HG03520 (cell line): ENCODE measurements around the gene DHRS7.

Experiments used
- ATAC-seq: cut with Tn5 transposase; IDR thresholded peaks from one replicate; pipeline ENCODE4 v1.9.1; 2021; ENCODE audit warnings: mild to moderate bottlenecking, moderate library complexity; ENCODE audit not compliant: unreplicated experiment

DHRS7 gene, protein sequence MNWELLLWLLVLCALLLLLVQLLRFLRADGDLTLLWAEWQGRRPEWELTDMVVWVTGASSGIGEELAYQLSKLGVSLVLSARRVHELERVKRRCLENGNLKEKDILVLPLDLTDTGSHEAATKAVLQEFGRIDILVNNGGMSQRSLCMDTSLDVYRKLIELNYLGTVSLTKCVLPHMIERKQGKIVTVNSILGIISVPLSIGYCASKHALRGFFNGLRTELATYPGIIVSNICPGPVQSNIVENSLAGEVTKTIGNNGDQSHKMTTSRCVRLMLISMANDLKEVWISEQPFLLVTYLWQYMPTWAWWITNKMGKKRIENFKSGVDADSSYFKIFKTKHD

DNA sequence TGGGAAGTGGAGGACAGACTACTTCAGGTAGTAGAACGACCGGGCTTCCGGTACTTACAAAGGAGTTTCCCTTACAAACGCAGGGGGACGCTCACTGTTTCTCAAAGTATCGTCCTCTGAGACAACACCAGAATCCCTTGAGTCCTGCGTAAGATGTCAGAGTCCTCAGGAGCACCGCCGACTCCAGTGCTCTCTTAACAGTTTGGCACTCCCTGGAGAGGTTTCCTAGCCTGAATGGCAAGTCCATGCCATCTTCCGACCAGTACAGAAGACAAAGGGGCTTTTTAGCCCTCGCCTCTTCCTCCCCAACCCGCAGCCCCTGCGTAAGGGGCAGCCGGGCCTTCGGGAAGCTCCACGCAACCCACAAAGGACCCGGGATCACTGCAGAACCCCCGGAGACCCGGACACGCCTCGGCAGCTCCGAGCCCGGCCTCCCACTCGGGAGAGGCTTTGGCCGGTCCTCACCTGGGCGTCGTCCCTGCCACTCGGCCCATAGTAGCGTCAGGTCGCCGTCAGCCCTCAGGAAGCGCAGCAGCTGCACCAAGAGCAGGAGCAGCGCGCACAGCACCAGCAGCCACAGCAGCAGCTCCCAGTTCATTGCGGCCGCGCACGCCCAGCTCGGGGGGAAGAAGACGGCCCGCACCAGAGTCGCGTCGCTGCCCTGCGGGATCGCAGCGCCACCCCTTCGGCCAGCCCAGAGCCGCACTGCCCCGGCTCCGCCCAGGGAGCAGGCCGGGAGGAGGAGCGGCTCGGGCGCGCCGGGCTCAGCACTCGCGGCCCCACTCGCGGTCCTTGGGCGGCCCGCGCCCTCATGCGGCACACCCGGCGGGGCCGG lies at the start of gene DHRS7:
DHRS7 (minus strand) TSS at position 687 of the 835 bp plus-strand sequence; CDS start at position 598, 89 bp downstream.
- ATAC-seq = peak; percentile 82

DNA sequence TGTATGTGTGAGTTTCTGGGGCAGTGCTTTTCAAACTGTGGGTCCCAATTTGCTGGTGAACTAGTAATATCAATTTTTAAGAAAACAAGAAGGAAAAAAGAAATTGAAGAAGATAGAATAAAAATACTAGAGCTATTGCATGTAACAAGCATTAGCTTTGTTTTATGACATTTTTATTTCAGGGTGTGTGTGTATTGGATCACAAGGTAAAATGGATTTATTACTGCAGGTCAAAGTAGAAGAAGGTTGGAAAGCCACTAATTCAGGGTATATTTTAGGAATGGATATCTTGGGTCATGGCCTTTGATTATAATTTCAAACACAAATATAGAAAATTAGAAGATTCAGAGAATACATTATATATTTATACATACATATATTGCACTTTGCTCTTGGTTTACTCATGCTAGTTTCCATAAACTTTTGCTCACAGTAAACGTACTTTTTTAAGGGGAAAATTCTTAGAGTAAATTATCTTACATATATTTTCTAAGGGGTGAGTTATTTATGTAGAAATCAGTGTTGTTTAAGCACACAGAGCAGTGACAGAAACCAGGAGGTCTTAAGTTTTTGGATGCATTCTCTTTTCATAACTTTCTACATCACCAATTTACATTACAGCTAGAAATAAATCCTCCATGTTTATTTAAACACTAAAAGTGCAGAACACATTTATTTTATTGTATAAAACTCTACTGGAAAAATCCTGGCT lies 49.4 kb upstream of the DHRS7 start:
- no peak for ATAC-seq

DNA sequence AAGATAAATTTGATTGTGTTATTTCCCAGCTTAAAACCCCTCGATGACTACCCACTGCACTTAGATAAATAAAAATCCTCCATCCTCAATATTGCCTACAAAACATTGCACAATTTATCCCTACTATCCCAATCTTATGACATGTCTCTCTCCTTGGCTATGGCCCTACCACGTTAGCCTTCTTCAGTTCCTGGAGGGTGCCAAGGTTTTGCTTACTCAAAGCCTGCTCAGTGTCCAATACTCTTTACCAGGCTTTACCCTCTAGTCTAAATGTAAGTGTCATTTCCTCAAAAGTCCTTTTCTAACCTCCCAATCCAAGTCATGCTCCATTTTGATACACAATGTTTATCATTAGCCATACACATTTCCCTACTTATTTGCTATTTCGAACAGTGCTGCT lies 48.8 kb upstream of the DHRS7 start:
- ATAC-seq = no peak

DNA sequence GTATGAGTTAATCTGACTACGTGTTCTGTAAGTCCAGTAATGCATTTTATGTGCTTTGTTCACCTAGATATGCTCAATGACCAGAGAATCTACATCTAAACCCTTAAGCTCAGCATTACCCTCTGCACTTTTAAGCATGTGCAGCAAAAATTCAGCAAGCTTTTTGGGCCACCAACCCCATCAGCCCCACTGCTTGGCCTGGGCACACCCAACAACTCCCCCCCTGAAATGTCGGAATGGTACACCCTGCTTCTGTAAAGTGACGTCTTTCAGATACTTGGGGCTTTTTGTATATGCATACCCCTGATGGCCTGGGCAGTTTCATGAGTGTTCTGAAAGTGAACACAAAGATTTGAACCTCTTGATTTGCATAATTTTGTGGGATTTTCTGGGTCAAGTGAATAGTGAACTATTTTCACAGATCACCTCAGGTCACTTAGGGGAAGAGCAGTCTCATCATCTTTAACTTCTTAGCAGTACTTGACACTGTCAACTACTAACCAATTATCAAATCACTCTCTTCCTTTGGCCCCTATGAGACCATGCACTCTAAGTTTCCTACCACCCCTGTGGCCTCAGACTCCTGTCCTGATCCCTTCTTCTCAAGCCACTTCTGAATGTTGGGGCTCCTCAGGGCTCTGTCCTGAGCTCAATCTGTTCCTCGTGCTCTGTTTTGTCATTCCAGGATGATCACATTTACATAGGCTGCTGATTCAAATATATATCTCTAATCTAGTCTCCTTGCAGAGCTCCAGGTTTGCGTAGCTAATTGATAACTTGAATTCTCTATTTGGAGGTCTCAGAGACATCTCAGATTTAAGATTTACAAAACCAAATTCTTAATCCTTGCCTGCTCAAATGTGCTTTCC lies 47.5 kb upstream of the DHRS7 start:
- peak; percentile 91 for ATAC-seq

DNA sequence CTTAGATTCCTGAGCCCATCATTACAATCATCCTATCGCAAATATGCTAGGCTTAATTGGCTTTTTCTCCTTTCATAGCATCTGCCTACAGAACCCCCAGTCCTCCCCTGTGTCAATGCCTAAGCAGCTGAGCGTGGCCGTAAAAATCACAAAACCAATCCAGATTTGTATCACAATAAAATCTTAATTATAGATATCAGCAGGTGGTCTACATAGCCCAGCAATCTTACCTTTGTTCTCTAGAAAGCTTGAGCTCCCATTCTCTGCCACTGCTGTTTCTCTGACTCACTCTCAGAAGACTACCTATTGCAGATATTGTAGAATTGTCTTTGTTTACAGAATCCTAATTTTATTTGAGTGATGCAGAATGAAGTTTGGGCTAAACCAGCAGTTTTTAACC lies 46.0 kb upstream of the DHRS7 start:
- ATAC-seq = no peak

DNA sequence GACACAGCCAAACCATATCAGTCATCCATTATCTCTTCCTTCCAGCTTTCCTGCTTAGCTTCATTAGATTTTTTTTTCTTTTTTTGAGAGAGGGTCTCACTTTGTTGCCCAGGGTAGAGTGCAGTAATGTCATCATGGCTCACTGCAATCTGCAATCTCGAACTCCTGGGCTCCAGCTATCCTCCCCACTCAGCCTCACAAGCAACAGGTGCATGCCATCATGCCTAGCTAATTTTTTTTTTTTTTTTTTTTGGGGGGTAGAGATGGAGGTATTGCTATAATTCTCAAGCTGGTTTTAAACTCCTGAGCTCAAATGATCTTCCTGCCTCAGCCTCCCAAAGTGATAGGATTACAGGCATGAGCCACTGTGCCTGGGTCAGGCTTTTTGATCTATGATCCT lies 45.5 kb upstream of the DHRS7 start:
- no peak for ATAC-seq

DNA sequence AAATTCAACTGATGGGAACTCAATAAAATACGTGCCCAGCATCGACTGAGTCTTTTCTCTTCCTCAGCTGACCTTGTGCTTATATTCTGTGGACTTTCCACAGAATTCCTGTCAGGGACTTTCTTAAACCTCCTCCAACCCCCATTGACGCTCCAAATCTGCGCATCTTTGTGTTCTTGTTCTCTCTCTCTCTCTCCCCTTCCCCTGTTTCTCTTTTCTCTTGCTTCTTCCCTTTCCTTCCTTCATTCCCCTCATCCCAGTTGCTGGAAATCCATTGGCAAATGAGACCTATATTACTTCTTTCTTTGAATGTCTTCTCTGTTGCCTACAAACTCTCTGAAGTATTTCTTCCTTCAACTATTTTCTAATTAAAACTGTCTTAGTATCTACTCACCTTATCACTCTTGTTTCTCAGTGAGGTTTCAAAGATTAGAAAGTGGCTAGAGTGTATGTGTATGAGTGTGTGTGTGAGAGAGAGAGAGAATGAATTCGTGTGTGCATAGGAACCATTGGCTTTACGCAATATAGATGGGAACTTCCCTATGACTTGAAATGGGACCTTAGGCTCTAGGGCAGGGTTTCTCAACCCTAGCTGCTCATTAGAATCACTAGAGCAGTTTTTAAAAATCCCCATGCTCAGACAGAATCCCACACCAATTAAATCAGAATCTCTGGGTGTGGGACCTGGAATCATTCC lies 41.8 kb upstream of the DHRS7 start:
- peak; percentile 36 for ATAC-seq

DNA sequence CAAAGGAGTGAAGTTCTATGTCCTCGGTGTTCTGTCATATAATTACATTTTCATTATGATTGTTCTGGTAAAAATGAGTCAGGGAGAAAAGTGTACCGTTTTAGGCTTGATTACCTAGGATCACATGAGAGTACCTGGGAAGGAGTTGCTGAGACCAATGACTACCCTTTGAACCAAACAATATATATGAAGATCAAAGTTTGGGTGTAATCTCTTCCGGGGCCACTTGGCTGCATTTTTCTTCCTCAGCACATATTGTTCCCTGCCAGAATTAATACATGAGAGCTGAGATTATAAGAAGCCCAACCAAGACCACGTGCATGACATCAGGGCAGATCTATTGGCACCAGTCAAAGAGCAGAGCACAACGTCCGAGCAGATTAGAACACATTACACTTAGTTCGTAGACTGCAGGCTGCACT lies 41.1 kb upstream of the DHRS7 start:
- ATAC-seq = no peak

GRCh38 chr14:60204843-60205774 lies 39.9 kb upstream of the DHRS7 start:
- ATAC-seq = peak; percentile 43

- ATAC-seq = peak; percentile 66
These were observed 39.1 kb upstream of the DHRS7 start for GRCh38 chr14:60204104-60204842.

DNA sequence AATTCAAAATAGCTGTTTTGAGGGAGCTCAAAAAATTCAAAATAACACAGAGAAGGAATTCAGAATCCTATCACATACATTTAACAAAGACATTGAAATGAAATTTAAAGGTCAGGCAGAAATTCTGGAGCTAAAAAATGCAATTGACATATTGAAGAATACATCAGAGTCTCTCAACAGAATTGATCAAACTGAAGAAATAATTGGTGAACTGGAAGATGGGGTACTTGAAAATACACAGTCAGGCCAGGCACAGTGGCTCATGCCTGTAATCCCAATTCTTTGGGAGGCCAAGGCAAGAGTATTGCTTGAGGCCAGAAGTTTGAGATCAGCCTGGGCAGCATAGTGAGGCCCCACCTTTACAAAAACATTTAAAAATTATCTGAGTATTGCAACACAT lies 34.1 kb upstream of the DHRS7 start:
- no peak for ATAC-seq

- no peak for ATAC-seq
These were observed 32.6 kb upstream of the DHRS7 start for GRCh38 chr14:60197629-60198303.

DNA sequence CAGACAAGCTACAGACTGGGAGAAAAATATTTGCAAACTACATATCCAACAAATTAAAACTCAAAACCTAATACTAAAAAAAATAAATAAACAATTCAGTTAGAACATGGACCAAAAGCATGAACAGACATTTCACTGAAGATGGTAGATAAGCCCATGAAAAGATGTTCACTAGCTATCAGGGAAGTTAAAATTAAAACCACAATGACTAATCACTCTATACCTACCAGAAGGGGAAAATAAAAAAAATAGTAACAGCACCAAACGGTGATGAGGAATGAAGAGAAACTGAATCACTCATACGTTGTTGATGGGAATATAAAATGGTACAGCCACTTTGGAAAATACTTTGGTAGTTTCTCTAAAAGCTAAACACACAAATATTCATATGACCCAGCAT lies 31.1 kb upstream of the DHRS7 start:
- ATAC-seq = no peak

DNA sequence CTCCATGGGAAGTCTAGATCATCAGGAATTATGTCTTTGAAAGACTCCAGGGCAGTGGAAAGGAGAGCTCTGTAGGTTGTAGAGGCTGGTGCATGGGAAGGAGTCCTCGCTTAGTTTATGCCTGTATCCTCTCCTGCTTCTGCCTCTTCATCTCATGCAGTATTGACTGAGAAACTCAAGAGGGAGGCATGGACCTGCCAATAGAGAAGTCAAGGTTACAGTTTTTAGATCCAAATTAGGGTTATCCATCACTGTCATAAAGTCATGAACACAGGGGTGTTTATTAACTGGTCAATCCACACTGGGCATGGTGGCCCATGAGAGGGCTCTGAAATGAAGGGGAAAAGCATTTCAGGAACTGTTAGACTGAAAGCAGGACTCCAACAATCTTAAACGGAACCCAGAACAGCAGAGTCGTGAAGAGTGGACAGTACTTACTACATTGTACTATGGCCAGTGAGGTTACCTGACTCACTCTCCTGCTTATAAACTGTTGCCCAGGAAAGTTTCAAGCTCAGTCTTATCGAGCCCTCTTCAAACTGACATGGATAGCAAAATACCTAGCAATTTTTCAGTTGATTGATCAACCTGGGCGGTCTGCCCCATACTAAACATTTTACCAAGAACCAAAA lies 30.1 kb upstream of the DHRS7 start:
- ATAC-seq = peak; percentile 72

GRCh38 chr14:60189923-60190840 lies 25.0 kb upstream of the DHRS7 start:
- ATAC-seq = no peak

GRCh38 chr14:60188696-60189095 lies 23.5 kb upstream of the DHRS7 start:
- no peak for ATAC-seq
